GM12872 (cell line): ENCODE data around the gene IPO8.

Experiments used
- CTCF ChIP-seq: IDR thresholded peaks from 3 replicates; pipeline ENCODE4 v1.5.1; 2011; ENCODE audit warnings: low read depth, mild to moderate bottlenecking, low read length, moderate library complexity; ENCODE audit not compliant: insufficient read depth

IPO8 gene

GRCh38 chr12:30599608-30600007 is 96.1 kb downstream of the IPO8 start:
- no peak for TF ChIP-seq CTCF

GRCh38 chr12:30598889-30599288 is 96.8 kb downstream of the IPO8 start:
- TF ChIP-seq CTCF: no peak

GRCh38 chr12:30595742-30596141 is 99.9 kb downstream of the IPO8 start:
- no peak for TF ChIP-seq CTCF

- TF ChIP-seq CTCF: no peak
Measured at GRCh38 chr12:30594509-30594908, 101.2 kb downstream of the IPO8 start.

- TF ChIP-seq CTCF: no peak
Measured at GRCh38 chr12:30587782-30588181, 107.9 kb downstream of the IPO8 start.

- no peak for TF ChIP-seq CTCF
Measured at GRCh38 chr12:30585877-30586276, 109.8 kb downstream of the IPO8 start.

- TF ChIP-seq CTCF: no peak
Measured at GRCh38 chr12:30582943-30583342, 112.7 kb downstream of the IPO8 start.

- no peak for TF ChIP-seq CTCF
Measured at GRCh38 chr12:30580344-30580743, 115.3 kb downstream of the IPO8 start.
